Ascending aorta (tissue), 2 donors: ENCODE results near the gene SPATS1. TPM values are rescaled to one million over a fixed set of nuclear protein-coding genes. Genes with fewer than 3 reads are reported as not detected.

ENCODE experiments used
- DNase-seq, 2 donors: peaks; one replicate each; pipeline ENCODE4 v3.0.0-alpha.2; 2019; ENCODE audit warnings: low spot score in 2 of 2
- H3K27ac ChIP-seq, 2 donors: fragments of 200-600 bp; sonication (generic); one replicate each; pipeline ENCODE4 v1.5.1; 2016 to 2017; ENCODE audit warnings: mild to moderate bottlenecking in 1 of 2
- H3K27me3 ChIP-seq: fragments of 200-600 bp; sonication (generic); one replicate; pipeline ENCODE4 v1.5.1; 2017
- H3K36me3 ChIP-seq, 2 donors: fragments of 200-600 bp; sonication (generic); one replicate each; pipeline ENCODE4 v1.5.1; 2016
- H3K4me1 ChIP-seq, 2 donors: fragments of 200-600 bp; sonication (generic); one replicate each; pipeline ENCODE4 v1.5.1; 2016 to 2017; ENCODE audit warnings: mild to moderate bottlenecking in 1 of 2
- H3K4me3 ChIP-seq, 2 donors: fragments of 200-600 bp; sonication (generic); one replicate each; pipeline ENCODE4 v1.5.1; 2016 to 2017; ENCODE audit warnings: mild to moderate bottlenecking in 1 of 2
- H3K9me3 ChIP-seq, 2 donors: fragments of 200-600 bp; sonication (generic); one replicate each; pipeline ENCODE4 v1.5.1; 2016
- intact Hi-C: fragments of 100-400 bp; cut with DNase I; formaldehyde crosslinking; loops from one replicate; pipeline ENCODE4 v1.15.1; 2023
- total RNA-seq: library from RNA; depleted of rRNA; stranded (reverse); fragments of >200 nt; gene quantifications from one replicate; pipeline ENCODE4 v1.1.0, GENCODE V29; 2016
- TF ChIP-seq, protein P1 (sequence below), 3 experiments: fragments of 200-600 bp in 2 of 3; fragments of 450-650 bp in 1 of 3; sonication (generic) in 2 of 3; IDR thresholded peaks; one replicate each; pipeline ENCODE4 v1.5.1; 2016 to 2019; ENCODE audit warnings: antibody characterized with exemption in 3 of 3, mild to moderate bottlenecking in 1 of 3, moderate library complexity in 1 of 3

The SPATS1 gene
- total RNA-seq, 1 donor from 2014 or later, result not detected

DNA sequence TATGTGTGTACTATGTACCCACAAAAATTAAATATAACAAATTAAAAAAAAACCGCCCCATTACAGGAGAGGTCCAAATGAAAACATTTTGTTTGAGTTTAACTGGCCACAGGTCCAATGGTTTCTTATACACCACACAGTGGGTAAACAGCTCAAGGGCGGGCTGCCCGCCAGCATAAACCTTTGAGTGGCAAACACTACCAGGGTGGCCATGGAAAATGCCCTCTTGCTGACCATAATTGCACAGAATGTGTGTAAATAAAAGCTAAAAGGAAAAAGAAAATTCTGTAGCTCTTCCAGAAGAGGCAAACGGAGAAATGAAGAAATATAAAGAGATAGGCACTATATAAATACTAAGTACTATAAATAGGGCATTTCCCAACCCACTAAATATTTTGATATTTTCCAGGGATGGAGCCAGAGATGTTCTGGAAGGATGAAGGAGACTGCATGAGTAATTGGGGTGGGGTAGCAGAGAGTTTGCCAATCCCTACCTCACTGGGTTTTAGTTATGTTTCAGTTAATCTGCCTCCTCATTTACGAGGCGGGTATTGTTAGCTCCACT, 44.0 kb downstream of the SPATS1 start:
- no peaks in the 10 kb centered on the region for H3K9me3 ChIP-seq
- TF ChIP-seq, protein P1, sequence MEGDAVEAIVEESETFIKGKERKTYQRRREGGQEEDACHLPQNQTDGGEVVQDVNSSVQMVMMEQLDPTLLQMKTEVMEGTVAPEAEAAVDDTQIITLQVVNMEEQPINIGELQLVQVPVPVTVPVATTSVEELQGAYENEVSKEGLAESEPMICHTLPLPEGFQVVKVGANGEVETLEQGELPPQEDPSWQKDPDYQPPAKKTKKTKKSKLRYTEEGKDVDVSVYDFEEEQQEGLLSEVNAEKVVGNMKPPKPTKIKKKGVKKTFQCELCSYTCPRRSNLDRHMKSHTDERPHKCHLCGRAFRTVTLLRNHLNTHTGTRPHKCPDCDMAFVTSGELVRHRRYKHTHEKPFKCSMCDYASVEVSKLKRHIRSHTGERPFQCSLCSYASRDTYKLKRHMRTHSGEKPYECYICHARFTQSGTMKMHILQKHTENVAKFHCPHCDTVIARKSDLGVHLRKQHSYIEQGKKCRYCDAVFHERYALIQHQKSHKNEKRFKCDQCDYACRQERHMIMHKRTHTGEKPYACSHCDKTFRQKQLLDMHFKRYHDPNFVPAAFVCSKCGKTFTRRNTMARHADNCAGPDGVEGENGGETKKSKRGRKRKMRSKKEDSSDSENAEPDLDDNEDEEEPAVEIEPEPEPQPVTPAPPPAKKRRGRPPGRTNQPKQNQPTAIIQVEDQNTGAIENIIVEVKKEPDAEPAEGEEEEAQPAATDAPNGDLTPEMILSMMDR (IDR thresholded peaks at IDR 0.05), result no peak
- peak in 1 of 2 donors; percentile 83 for DNase-seq
- intact Hi-C loops, result loop anchor here (2.0 to 10.0 kb wide), 5 partner anchors 74 to 1938 kb away; partner anchors contain the start of genes AARS2, GTPBP2, NFKBIE and VEGFA
- peaks cover 0 to 4% of the 10 kb centered on the region in 2 donors for H3K36me3 ChIP-seq
- no peaks in the 10 kb centered on the region for H3K27me3 ChIP-seq
- H3K27ac ChIP-seq, result peak overlapping the region; percentile 89 to 91
- H3K4me3 ChIP-seq, result peak overlapping the region; percentile 70 to 94
- H3K4me1 ChIP-seq, result peaks cover 0 to 17% of the 10 kb centered on the region in 2 donors

DNA sequence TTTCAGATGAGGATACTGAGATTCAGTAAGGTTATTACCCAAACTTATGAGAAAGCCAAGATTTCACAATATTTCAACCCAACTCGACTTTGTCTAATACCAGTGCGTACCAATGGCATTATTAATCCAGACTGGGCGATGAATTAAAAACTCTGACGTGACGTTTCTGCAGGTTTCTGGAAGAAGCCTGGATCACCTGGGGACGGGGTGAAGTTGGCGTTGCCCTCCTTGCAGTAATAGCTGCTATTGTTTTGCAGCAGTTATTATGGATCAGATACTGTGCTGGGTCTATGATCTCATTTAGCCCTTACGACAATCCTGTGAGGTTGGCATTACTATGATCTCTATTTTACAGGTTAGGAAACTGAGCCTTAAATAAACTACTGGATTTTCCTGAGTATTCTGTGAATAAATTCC, 44.5 kb downstream of the SPATS1 start:
- peak overlapping the region; percentile 70 to 94 for H3K4me3 ChIP-seq
- H3K36me3 ChIP-seq, result peaks cover 0 to 9% of the 10 kb centered on the region in 2 donors
- no peak for DNase-seq
- peak overlapping the region; percentile 89 to 91 for H3K27ac ChIP-seq
- intact Hi-C loops, result loop anchor here (1.0 to 10.0 kb wide), 6 partner anchors 75 to 1938 kb away; partner anchors contain the start of genes AARS2, GTPBP2, NFKBIE and VEGFA
- H3K9me3 ChIP-seq, result no peaks in the 10 kb centered on the region
- H3K27me3 ChIP-seq, result no peaks in the 10 kb centered on the region
- TF ChIP-seq, protein P1 (IDR thresholded peaks at IDR 0.05), result no peak
- H3K4me1 ChIP-seq, result peaks cover 0 to 17% of the 10 kb centered on the region in 2 donors

DNA sequence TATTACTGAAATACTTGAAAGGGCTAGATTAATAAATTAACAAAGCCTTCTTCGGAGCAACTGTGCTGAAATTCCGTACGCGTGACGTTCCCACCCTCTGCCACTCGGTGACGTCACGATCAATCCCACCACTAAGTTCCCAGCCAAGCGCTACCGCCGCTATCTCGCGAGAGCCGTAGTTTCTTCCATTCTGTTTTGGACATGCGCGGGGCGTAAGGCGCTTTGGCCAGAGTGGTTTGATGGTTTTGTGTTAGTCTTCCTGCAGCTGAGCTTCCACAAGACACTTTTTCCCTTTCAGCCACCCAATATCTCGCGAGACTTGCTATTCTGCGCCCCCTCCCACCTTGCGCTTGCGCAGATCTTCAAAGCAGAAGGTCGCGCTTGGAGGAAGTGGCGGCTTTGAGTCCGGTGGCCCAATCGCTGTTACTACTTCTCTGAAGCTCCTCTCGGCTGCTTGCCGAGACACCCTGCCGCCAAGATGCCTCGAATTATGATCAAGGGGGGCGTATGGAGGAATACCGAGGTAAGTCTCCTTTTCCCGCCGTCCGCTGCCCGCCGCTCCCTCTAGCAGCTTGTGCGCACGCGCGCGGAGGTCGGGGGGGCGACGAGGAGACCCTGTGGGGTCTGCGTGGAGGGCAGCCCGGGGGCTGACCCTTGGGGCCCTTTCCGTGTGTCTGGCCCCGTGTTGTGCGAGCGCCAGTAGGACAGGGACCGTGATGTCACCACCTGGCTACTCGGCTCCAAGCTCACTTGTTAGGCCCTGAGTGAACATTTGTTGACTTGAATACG, 45.1 kb downstream of the SPATS1 start, which contains the start of gene CDC5L:
CDC5L (plus strand) TSS at position 361 of the 789 bp plus-strand sequence; CDS start at position 479, 118 bp downstream.
- H3K4me1 ChIP-seq, result peaks cover 0 to 17% of the 10 kb centered on the region in 2 donors
- DNase-seq, result peak; percentile 91 to 99
- H3K36me3 ChIP-seq, result peaks cover 5 to 15% of the 10 kb centered on the region in 2 donors
- peak within 1 kb of the TSS; percentile 89 to 91 for H3K27ac ChIP-seq
- H3K27me3 ChIP-seq, result no peaks in the 10 kb centered on the region
- H3K4me3 ChIP-seq, result peak within 1 kb of the TSS; percentile 70 to 94
- TF ChIP-seq, protein P1 (IDR thresholded peaks at IDR 0.05), result no peak
- no peaks in the 10 kb centered on the region for H3K9me3 ChIP-seq
- intact Hi-C loops, result loop anchor here (1.0 to 10.0 kb wide), 6 partner anchors 75 to 1937 kb away; partner anchors contain the start of genes AARS2, GTPBP2, NFKBIE and VEGFA

DNA sequence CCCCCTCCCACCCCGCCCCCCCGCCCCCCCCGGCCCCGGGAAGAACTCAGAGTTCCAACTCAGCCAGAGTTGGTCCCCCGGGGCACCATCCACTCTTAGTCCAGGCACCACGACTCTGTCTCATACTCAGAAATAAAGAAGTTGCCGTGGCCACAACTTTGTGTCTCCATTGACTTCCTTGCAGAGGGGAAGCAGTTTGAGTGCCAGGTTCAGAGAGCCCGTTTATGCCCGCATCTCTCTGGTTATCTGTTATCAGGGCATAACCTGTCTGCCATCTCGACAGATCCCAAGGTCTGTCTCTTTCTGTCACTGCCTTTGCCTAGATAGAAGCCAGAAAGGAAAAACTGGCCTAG, 45.7 kb downstream of the SPATS1 start:
- intact Hi-C loops, result loop anchor here (5.0 to 10.0 kb wide), 4 partner anchors 76 to 1937 kb away; partner anchors contain the start of genes AARS2, GTPBP2 and NFKBIE
- Histone ChIP-seq H3K4me3 (peak overlapping the region; percentile 70 to 94), H3K36me3 (peaks cover 7 to 21% of the 10 kb centered on the region in 2 donors), H3K9me3 (no peaks in the 10 kb centered on the region), H3K27me3 (no peaks in the 10 kb centered on the region), H3K4me1 (peaks cover 0 to 17% of the 10 kb centered on the region in 2 donors), H3K27ac (peak overlapping the region; percentile 89 to 91)
- DNase-seq, result no peak
- TF ChIP-seq, protein P1 (IDR thresholded peaks at IDR 0.05), result no peak

DNA sequence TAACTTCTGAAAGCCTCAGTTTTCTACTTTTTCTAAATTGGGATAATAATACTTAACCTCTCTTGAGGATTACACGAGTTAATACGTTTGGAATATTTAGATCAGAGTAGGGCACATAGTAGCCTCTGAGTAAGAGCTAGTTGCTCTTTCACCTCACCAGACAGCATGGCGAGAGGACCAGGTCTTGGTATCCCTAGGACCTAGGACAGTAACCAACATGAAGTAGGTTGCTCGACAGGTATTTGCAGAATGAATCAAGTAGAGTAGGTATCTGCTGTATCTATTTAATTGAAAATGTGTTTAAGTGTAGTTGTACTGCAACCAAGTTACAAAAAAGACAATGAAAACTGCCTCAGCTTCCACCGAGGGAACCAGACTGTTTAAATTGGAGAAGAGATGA, 46.4 kb downstream of the SPATS1 start:
- TF ChIP-seq, protein P1 (IDR thresholded peaks at IDR 0.05), result no peak
- intact Hi-C loops, result loop anchor here (5.0 to 10.0 kb wide), 4 partner anchors 77 to 1936 kb away; partner anchors contain the start of genes AARS2, GTPBP2 and NFKBIE
- Histone ChIP-seq H3K4me1 (peaks cover 0 to 17% of the 10 kb centered on the region in 2 donors), H3K9me3 (no peaks in the 10 kb centered on the region), H3K27me3 (no peaks in the 10 kb centered on the region), H3K4me3 (peak overlapping the region in 1 of 2 donors; percentile 70), H3K36me3 (peaks cover 15 to 28% of the 10 kb centered on the region in 2 donors), H3K27ac (no peak overlapping the region)
- DNase-seq, result no peak
